H9 (cell line): ENCODE results near the gene SCN4A. TPM values are rescaled to one million over a fixed set of nuclear protein-coding genes. Genes with fewer than 3 reads are reported as not detected.

Source experiments
- DNase-seq: peaks from one replicate; pipeline ENCODE4 v3.0.0-alpha.2; 2017
- H2AFZ ChIP-seq: one replicate; pipeline ENCODE4 v1.6.1; 2013; ENCODE audit warnings: mild to moderate bottlenecking, low read length, control low read depth, moderate library complexity
- H2AK5ac ChIP-seq: 2 replicates; pipeline ENCODE4 v1.6.1; 2013; ENCODE audit warnings: low read length, control low read depth, mixed read lengths; ENCODE audit not compliant: insufficient read length
- H2BK120ac ChIP-seq: one replicate; pipeline ENCODE4 v1.6.1; 2013; ENCODE audit warnings: low read depth, mild to moderate bottlenecking, low read length, control low read depth, inconsistent platforms; ENCODE audit not compliant: poor library complexity, severe bottlenecking
- H2BK12ac ChIP-seq: 2 replicates; pipeline ENCODE4 v1.6.1; 2013; ENCODE audit warnings: low read length, control low read depth, mixed read lengths, low read depth; ENCODE audit not compliant: insufficient read length
- H2BK15ac ChIP-seq: 2 replicates; pipeline ENCODE4 v1.6.1; 2013; ENCODE audit warnings: low read depth, low read length, control low read depth
- H2BK20ac ChIP-seq: one replicate; pipeline ENCODE4 v1.6.1; 2013; ENCODE audit warnings: low read depth, mild to moderate bottlenecking, low read length, control low read depth, inconsistent platforms; ENCODE audit not compliant: poor library complexity, severe bottlenecking
- H2BK5ac ChIP-seq: 2 replicates; pipeline ENCODE4 v1.6.1; 2013; ENCODE audit warnings: low read length, control low read depth, mixed read lengths; ENCODE audit not compliant: insufficient read length
- H3K14ac ChIP-seq: 2 replicates; pipeline ENCODE4 v1.6.1; 2013; ENCODE audit warnings: low read length, control low read depth; ENCODE audit not compliant: insufficient read depth
- H3K18ac ChIP-seq: 2 replicates; pipeline ENCODE4 v1.6.1; 2013; ENCODE audit warnings: low read depth, mild to moderate bottlenecking, mixed read lengths, low read length, control low read depth; ENCODE audit not compliant: insufficient read length
- H3K23ac ChIP-seq: 2 replicates; pipeline ENCODE4 v1.6.1; 2013; ENCODE audit warnings: low read length, control low read depth, mixed read lengths, low read depth; ENCODE audit not compliant: insufficient read length
- H3K23me2 ChIP-seq: 2 replicates; pipeline ENCODE4 v1.6.1; 2013; ENCODE audit warnings: low read depth, mild to moderate bottlenecking, mixed read lengths, low read length, control low read depth; ENCODE audit not compliant: insufficient read length, poor library complexity, severe bottlenecking
- H3K27ac ChIP-seq: 2 replicates; pipeline ENCODE4 v1.5.1; 2013; ENCODE audit warnings: low read length, control low read depth, mixed read lengths, low read depth; ENCODE audit not compliant: insufficient read length
- H3K27me3 ChIP-seq: 2 replicates; pipeline ENCODE4 v1.6.1; 2013; ENCODE audit warnings: low read length, control low read depth, inconsistent platforms; ENCODE audit not compliant: insufficient read depth
- H3K4ac ChIP-seq: 2 replicates; pipeline ENCODE4 v1.6.1; 2013; ENCODE audit warnings: low read depth, mild to moderate bottlenecking, control low read depth, inconsistent platforms, low read length, moderate library complexity
- H3K4me1 ChIP-seq: 2 replicates; pipeline ENCODE4 v1.6.1; 2013; ENCODE audit warnings: low read length, control low read depth, inconsistent platforms; ENCODE audit not compliant: insufficient read depth
- H3K4me2 ChIP-seq: 2 replicates; pipeline ENCODE4 v1.6.1; 2013; ENCODE audit warnings: low read length, control low read depth, mixed read lengths; ENCODE audit not compliant: insufficient read length, insufficient read depth
- H3K56ac ChIP-seq: 2 replicates; pipeline ENCODE4 v1.6.1; 2013; ENCODE audit warnings: low read depth, mild to moderate bottlenecking, mixed read lengths, low read length, control low read depth; ENCODE audit not compliant: insufficient read length
- H3K79me1 ChIP-seq: 2 replicates; pipeline ENCODE4 v1.6.1; 2013; ENCODE audit warnings: low read depth, mild to moderate bottlenecking, moderate library complexity, low read length, control low read depth, inconsistent platforms; ENCODE audit not compliant: insufficient read depth, poor library complexity, severe bottlenecking
- H3K79me2 ChIP-seq: 2 replicates; pipeline ENCODE4 v1.6.1; 2013; ENCODE audit warnings: low read length, control low read depth, inconsistent platforms; ENCODE audit not compliant: insufficient read depth
- H3K9ac ChIP-seq: 2 replicates; pipeline ENCODE4 v1.6.1; 2013; ENCODE audit warnings: low read length, control low read depth, mixed read lengths; ENCODE audit not compliant: insufficient read length; ENCODE audit errors: extremely low read depth
- H3K9me3 ChIP-seq: one replicate; pipeline ENCODE4 v1.6.1; 2013; ENCODE audit warnings: low read depth, low read length, inconsistent platforms; ENCODE audit not compliant: control insufficient read depth
- H3T11ph ChIP-seq: one replicate; pipeline ENCODE4 v1.6.1; 2013; ENCODE audit warnings: mild to moderate bottlenecking, low read length, control low read depth, inconsistent platforms
- H4K20me1 ChIP-seq: one replicate; pipeline ENCODE4 v1.6.1; 2013; ENCODE audit not compliant: control insufficient read depth, insufficient read length, insufficient read depth
- H4K5ac ChIP-seq: 2 replicates; pipeline ENCODE4 v1.6.1; 2013; ENCODE audit warnings: low read depth, mild to moderate bottlenecking, mixed read lengths, low read length, control low read depth; ENCODE audit not compliant: insufficient read length
- H4K8ac ChIP-seq: replicated peaks from 2 replicates; pipeline ENCODE4 v1.6.1; 2013; ENCODE audit warnings: low read length, control low read depth, mixed read lengths, low read depth; ENCODE audit not compliant: insufficient read length
- H4K91ac ChIP-seq: 2 replicates; pipeline ENCODE4 v1.6.1; 2013; ENCODE audit warnings: low read depth, mild to moderate bottlenecking, moderate library complexity, mixed read lengths, low read length, control low read depth; ENCODE audit not compliant: insufficient read length
- H3K27ac Mint-ChIP-seq, 3 experiments: 2 replicates in 2 of 3; 3 replicates in 1 of 3; pipeline ENCODE4 v1.8.0; 2020 to 2021; ENCODE audit warnings: mixed read lengths in 3 of 3, mild to moderate bottlenecking in 1 of 3, moderate library complexity in 1 of 3
- H3K27me3 Mint-ChIP-seq: 2 replicates; pipeline ENCODE4 v1.8.0; 2021; ENCODE audit warnings: low read depth, mild to moderate bottlenecking, moderate library complexity, mixed read lengths
- H3K36me3 Mint-ChIP-seq, 3 experiments: 2 replicates in 2 of 3; 3 replicates in 1 of 3; pipeline ENCODE4 v1.8.0; 2020 to 2021; ENCODE audit warnings: low read depth in 3 of 3, mixed read lengths in 3 of 3; ENCODE audit not compliant: insufficient read depth in 1 of 3
- H3K4me1 Mint-ChIP-seq, 2 experiments: 2 replicates each; pipeline ENCODE4 v1.8.0; 2020; ENCODE audit warnings: mixed read lengths in 2 of 2
- H3K4me3 Mint-ChIP-seq, 2 experiments: 2 replicates in 1 of 2; 3 replicates in 1 of 2; pipeline ENCODE4 v1.8.0; 2020 to 2021; ENCODE audit warnings: mild to moderate bottlenecking in 2 of 2, mixed read lengths in 2 of 2, moderate library complexity in 1 of 2
- H3K9me3 Mint-ChIP-seq, 2 experiments: 2 replicates in 1 of 2; 3 replicates in 1 of 2; pipeline ENCODE4 v1.8.0; 2020; ENCODE audit warnings: mild to moderate bottlenecking in 2 of 2, mixed read lengths in 2 of 2, moderate library complexity in 1 of 2
- CTCF ChIP-seq: fragments of 200-600 bp; sonication (generic); conservative IDR thresholded peaks from 3 replicates; pipeline ENCODE4 v1.8.0; 2021; ENCODE audit warnings: antibody characterized with exemption, mild to moderate bottlenecking
- WGBS: extraction: QIAGEN DNeasy Blood & Tissue Kit; methylation state at CpG from one replicate; pipeline ENCODE4 v1.1.7; 2013; ENCODE audit warnings: missing lambda C conversion rate, low lambda C conversion rate, mixed read lengths; ENCODE audit not compliant: insufficient read length; ENCODE audit errors: extremely low coverage; 5-methylcytosine and 5-hydroxymethylcytosine counted together
- total RNA-seq: library from RNA; stranded (reverse); gene quantifications from 2 replicates; pipeline ENCODE4 v1.2.1, GENCODE V29; 2021

SCN4A gene
- total RNA-seq, 1 experiment from 2014 or later = 5.8 TPM

GRCh38 chr17:63932721-63933120 is 40.0 kb downstream of the SCN4A start:
- no peaks in the 10 kb centered on the region; the same call in 1 of the 2 replicates for H3K4me1 ChIP-seq
- TF ChIP-seq CTCF = no peak
- H3K27me3 ChIP-seq = no peaks in the 10 kb centered on the region
- no peak overlapping the region for H2AFZ ChIP-seq
- H2BK12ac ChIP-seq = no peak overlapping the region
- H3K18ac ChIP-seq = no peak overlapping the region
- H2BK20ac ChIP-seq = no peak overlapping the region
- Mint-ChIP-seq H3K4me3 (no peak overlapping the region; a peak in 1 of 5 replicates), H3K27me3 (no peaks in the 10 kb centered on the region; the same call in none of the 2 replicates), H3K9me3 (no peaks in the 10 kb centered on the region), H3K4me1 (peaks cover 20 to 27% of the 10 kb centered on the region in 2 experiments), H3K27ac (no peak overlapping the region), H3K36me3 (no peaks in the 10 kb centered on the region; a peak in 1 of 7 replicates)
- H3K56ac ChIP-seq = no peak overlapping the region
- H3K4ac ChIP-seq = no peak overlapping the region
- no peaks in the 10 kb centered on the region for H3K79me1 ChIP-seq
- no peaks in the 10 kb centered on the region for H3K23me2 ChIP-seq
- no peak overlapping the region for H4K8ac ChIP-seq
- no peaks in the 10 kb centered on the region for H3K79me2 ChIP-seq
- H3K9me3 ChIP-seq = no peaks in the 10 kb centered on the region
- no peak overlapping the region for H3K4me2 ChIP-seq
- no peaks in the 10 kb centered on the region for H4K20me1 ChIP-seq
- H3K23ac ChIP-seq = no peak overlapping the region
- H3T11ph ChIP-seq = no peak overlapping the region
- H3K9ac ChIP-seq = no peak overlapping the region
- H2BK15ac ChIP-seq = no peak overlapping the region
- no peak overlapping the region for H4K5ac ChIP-seq
- H2AK5ac ChIP-seq = no peak overlapping the region
- no peak overlapping the region for H4K91ac ChIP-seq
- H3K27ac ChIP-seq = no peak overlapping the region
- no peak overlapping the region for H3K14ac ChIP-seq
- DNase-seq = no peak
- no peak overlapping the region for H2BK5ac ChIP-seq
- no CpG with 5 or more reads among the region's 4 CpGs for WGBS
- no peak overlapping the region for H2BK120ac ChIP-seq
